ENCODE measurements around the gene KIF5A. TPM values are rescaled to one million over a fixed set of nuclear protein-coding genes. Genes with fewer than 3 reads are reported as not detected.
A peak's percentile ranks its signal among the peaks of the same experiment; 100 is the strongest.

KIF5A gene
- total and polyA plus RNA-seq, 2 donors (not counting 3 experiments of a cell fraction or from before 2014, with no cell fraction given), result 0.07 to 0.35 TPM

DNA sequence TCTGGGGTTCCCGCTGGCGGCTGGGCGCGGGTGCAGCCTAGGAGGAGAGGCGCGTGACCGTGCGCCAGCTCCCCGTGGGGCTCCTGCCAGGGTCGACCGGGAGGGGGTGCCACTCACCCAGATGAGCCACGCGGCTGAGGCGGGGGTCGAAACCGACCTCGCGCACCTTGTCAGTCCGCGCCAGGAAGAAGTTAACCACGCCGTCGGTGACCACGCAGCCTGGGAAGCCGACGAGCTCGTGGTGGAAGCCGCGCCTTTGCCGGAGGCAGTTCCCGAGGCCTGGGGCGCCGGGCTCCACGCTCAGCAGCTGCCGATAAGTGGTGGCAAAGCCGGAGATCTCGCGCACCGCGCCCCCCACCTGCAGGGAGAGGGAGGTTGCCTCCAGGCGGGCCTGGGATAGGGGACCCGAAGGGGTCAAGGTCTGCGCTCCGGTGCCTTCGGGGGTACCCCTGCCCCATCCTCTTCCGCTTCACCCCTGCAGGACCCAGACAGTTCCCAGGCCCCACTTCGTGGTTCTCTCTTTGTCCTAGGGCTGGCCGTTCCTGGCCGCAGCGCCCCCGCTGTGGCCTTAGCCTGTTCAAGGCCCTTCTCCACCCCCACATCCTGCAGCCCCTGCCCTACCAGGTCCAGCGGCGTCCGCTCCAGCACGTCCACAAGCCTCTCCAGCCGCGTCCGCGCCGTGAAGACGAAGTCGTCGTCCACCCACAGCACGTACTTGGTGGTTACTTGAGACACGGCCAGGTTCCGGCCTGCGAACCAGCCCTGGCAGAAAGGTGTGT is 77.8 kb downstream of the KIF5A start:
- FAIRE-seq (no peak), DNase-seq (ENCODE audit: low read depth, low spot score) (no peak)
- no peak overlapping the region for H3K4me2 ChIP-seq (ENCODE audit: insufficient read depth, low read length)
- H4K20me1 ChIP-seq (replicated peaks; ENCODE audit: control insufficient read depth, extremely low read depth, insufficient read depth, low read length), result no peaks in the 10 kb centered on the region
- no peaks in the 10 kb centered on the region for H3K4me1 ChIP-seq (ENCODE audit: control insufficient read depth, extremely low read depth, insufficient read depth, low read length)
- CTCF ChIA-PET, result interaction anchor here (0.7 to 7.2 kb wide), 2 partner anchors 36 to 46 kb away, joined by 4 to 109 read pairs; no protein-coding TSS in a partner anchor
- H2AFZ ChIP-seq (ENCODE audit: low read depth, low read length), result no peak overlapping the region
- H3K9me3 ChIP-seq (replicated peaks; ENCODE audit: control insufficient read depth, insufficient read depth, low read length), result no peaks in the 10 kb centered on the region
- no peaks in the 10 kb centered on the region for H3K79me2 ChIP-seq (ENCODE audit: control insufficient read depth, insufficient read depth, low read length)
- no TSS peak for BruUV-seq (replicated peaks)
- peaks cover 50 to 63% of the 10 kb centered on the region in 2 experiments for H3K27me3 ChIP-seq (ENCODE audit: control insufficient read depth in 2 of 2, insufficient read depth in 2 of 2, low read length in 2 of 2)
- POLR2A ChIA-PET, result no interaction called here
- no peaks in the 10 kb centered on the region for H3K36me3 ChIP-seq (ENCODE audit: control insufficient read depth in 2 of 2, extremely low read depth in 1 of 2, insufficient read depth in 2 of 2, low read length in 2 of 2)
- no peak for TF ChIP-seq MYC (IDR thresholded peaks at IDR 0.05; ENCODE audit: low read depth, low read length)
- TF ChIP-seq EZH2 (IDR thresholded peaks at IDR 0.05; ENCODE audit: borderline replicate concordance, low read depth, low read length, severe bottlenecking), result peak; percentile 58
- TF ChIP-seq, protein P1, sequence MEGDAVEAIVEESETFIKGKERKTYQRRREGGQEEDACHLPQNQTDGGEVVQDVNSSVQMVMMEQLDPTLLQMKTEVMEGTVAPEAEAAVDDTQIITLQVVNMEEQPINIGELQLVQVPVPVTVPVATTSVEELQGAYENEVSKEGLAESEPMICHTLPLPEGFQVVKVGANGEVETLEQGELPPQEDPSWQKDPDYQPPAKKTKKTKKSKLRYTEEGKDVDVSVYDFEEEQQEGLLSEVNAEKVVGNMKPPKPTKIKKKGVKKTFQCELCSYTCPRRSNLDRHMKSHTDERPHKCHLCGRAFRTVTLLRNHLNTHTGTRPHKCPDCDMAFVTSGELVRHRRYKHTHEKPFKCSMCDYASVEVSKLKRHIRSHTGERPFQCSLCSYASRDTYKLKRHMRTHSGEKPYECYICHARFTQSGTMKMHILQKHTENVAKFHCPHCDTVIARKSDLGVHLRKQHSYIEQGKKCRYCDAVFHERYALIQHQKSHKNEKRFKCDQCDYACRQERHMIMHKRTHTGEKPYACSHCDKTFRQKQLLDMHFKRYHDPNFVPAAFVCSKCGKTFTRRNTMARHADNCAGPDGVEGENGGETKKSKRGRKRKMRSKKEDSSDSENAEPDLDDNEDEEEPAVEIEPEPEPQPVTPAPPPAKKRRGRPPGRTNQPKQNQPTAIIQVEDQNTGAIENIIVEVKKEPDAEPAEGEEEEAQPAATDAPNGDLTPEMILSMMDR (IDR thresholded peaks at IDR 0.05; ENCODE audit: extremely low read depth in 1 of 2, insufficient read depth in 1 of 2, low read depth in 1 of 2, low read length in 2 of 2), result peak in 1 of 2 donors; percentile 13
- H3K9ac ChIP-seq (replicated peaks; ENCODE audit: extremely low read depth, insufficient read depth, low read length), result no peak overlapping the region
- no peak overlapping the region for H3K4me3 ChIP-seq (replicated peaks in 1 of 3; ENCODE audit: insufficient read depth in 1 of 3, low read depth in 1 of 3, low read length in 3 of 3)
- no peaks in the 10 kb centered on the region for H3K9me1 ChIP-seq (replicated peaks; ENCODE audit: control insufficient read depth, extremely low read depth, insufficient read depth, low read length)
- intact Hi-C loops (cut with micrococcal nuclease), result no loop called here
- H3K27ac ChIP-seq (ENCODE audit: insufficient read depth, low read depth, low read length), result no peak overlapping the region
- dilution Hi-C loops (cut with MboI; ENCODE audit: extremely low pct_ligation_motif_present, low sequenced_read_pairs), result no loop called here

Data from endothelial cell of umbilical vein (primary cell).